ENCODE data around the gene S1PR3.

DNA sequence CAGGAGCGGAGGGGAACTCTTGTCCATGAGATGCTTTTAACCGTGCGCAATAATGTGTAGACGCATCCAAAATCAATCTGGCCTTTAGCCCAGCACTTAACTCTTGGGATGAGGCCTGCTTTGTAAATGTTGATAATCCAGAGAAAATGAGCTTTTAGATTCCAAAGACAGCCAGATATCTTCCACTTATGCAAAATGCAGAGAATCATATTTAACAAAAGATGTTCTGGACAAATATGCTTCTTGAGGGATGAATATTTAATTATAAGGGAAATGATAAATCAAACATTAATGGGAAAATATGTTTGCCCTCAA is 5.6 kb downstream of the S1PR3 start:
- TF ChIP-seq, protein P1, sequence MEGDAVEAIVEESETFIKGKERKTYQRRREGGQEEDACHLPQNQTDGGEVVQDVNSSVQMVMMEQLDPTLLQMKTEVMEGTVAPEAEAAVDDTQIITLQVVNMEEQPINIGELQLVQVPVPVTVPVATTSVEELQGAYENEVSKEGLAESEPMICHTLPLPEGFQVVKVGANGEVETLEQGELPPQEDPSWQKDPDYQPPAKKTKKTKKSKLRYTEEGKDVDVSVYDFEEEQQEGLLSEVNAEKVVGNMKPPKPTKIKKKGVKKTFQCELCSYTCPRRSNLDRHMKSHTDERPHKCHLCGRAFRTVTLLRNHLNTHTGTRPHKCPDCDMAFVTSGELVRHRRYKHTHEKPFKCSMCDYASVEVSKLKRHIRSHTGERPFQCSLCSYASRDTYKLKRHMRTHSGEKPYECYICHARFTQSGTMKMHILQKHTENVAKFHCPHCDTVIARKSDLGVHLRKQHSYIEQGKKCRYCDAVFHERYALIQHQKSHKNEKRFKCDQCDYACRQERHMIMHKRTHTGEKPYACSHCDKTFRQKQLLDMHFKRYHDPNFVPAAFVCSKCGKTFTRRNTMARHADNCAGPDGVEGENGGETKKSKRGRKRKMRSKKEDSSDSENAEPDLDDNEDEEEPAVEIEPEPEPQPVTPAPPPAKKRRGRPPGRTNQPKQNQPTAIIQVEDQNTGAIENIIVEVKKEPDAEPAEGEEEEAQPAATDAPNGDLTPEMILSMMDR (IDR thresholded peaks at IDR 0.05) = no peak
- no peak for TF ChIP-seq EP300 (IDR thresholded peaks at IDR 0.05; ENCODE audit: low read depth)
